Fibroblast of lung (primary cell): ENCODE results near the gene PFKFB3.

Source experiments
- EZH2 ChIP-seq: IDR thresholded peaks from 2 replicates; pipeline ENCODE4 v1.5.1; 2012; ENCODE audit warnings: low read length, control low read depth, mild to moderate bottlenecking; ENCODE audit errors: missing control alignments
- TF ChIP-seq, protein P1 (sequence below), 2 donors: IDR thresholded peaks in 1 of 2; conservative IDR thresholded peaks in 1 of 2; 1 replicate in 1 of 2; 2 replicates in 1 of 2; pipeline ENCODE4 v1.5.1; 2011 to 2012; ENCODE audit warnings: low read length in 2 of 2, control low read depth in 1 of 2, inconsistent platforms in 1 of 2, low read depth in 1 of 2, mild to moderate bottlenecking in 1 of 2

DNA sequence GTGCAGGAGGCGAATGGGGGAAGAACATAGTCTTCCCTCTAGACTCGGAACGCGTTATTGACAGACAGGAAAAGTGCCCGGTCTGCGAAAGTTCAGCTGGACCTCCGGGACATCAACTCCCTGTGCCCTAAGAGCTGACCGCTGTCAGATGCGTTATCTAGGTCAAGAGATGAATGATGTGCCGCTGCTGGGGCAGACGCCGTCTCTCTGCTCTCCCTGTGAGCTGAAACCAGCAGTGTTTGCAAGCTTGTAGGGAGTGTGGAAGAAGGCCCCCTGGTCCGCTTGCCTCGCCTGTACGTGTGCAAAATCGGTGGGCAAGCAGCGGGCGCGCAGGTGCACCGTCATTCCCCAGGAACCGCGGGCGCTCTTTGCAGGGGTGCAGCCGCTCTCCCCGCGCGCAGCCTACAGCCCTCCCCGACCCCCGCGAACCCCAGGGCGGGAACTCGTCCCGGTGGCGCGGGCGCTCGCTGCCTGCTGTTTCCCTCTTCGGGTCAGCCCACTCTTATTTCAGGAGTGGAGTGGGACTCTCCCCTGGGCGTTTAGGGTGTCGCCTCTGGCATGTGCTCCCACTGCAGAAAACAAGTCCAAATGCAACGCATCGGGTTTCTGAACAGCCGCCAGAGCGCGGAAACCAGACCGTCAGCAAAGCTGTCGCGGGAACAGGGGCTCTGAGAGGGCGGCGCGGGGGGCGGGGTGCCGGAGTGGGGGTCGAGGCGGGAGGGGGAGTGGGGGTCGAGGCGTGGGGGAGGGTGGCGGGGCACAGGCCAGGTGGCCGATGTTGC is 1.8 kb upstream of the PFKFB3 start:
- TF ChIP-seq, protein P1, sequence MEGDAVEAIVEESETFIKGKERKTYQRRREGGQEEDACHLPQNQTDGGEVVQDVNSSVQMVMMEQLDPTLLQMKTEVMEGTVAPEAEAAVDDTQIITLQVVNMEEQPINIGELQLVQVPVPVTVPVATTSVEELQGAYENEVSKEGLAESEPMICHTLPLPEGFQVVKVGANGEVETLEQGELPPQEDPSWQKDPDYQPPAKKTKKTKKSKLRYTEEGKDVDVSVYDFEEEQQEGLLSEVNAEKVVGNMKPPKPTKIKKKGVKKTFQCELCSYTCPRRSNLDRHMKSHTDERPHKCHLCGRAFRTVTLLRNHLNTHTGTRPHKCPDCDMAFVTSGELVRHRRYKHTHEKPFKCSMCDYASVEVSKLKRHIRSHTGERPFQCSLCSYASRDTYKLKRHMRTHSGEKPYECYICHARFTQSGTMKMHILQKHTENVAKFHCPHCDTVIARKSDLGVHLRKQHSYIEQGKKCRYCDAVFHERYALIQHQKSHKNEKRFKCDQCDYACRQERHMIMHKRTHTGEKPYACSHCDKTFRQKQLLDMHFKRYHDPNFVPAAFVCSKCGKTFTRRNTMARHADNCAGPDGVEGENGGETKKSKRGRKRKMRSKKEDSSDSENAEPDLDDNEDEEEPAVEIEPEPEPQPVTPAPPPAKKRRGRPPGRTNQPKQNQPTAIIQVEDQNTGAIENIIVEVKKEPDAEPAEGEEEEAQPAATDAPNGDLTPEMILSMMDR (conservative IDR thresholded peaks at IDR 0.05 in 1 of 2, IDR thresholded peaks at IDR 0.05 in 1 of 2; ENCODE audit: low read depth in 1 of 2, low read length in 2 of 2): no peak
- TF ChIP-seq EZH2: no peak
